Natural killer cell (primary cell): Measurements from ENCODE around the gene PROK1. TPM values are rescaled to one million over a fixed set of nuclear protein-coding genes. Genes with fewer than 3 reads are reported as not detected.

Experiments used
- ATAC-seq, 3 donors: fragments of 150-1000 bp in 2 of 3; fragments of 200-7000 bp in 1 of 3; cut with Tn5 transposase; 1 replicate in 1 of 3; 2 replicates in 2 of 3; pipeline ENCODE4 v1.10.0; 2021; ENCODE audit warnings: mild to moderate bottlenecking in 2 of 3, moderate library complexity in 2 of 3
- DNase-seq, 2 donors: peaks; one replicate each; pipeline versions ENCODE4 v3.0.0 to v3.0.0-alpha.2; 2013 to 2021; ENCODE audit warnings: mixed read lengths in 1 of 2
- H3K27ac ChIP-seq: one replicate; pipeline ENCODE4 v1.5.1; 2013; ENCODE audit warnings: mild to moderate bottlenecking, low read length
- H3K27me3 ChIP-seq: one replicate; pipeline ENCODE4 v1.6.1; 2013; ENCODE audit warnings: low read length; ENCODE audit not compliant: control insufficient read depth, insufficient read depth
- H3K36me3 ChIP-seq: one replicate; pipeline ENCODE4 v1.6.1; 2013; ENCODE audit warnings: low read length; ENCODE audit not compliant: control insufficient read depth, insufficient read depth
- H3K4me1 ChIP-seq: one replicate; pipeline ENCODE4 v1.6.1; 2013; ENCODE audit warnings: low read length; ENCODE audit not compliant: control insufficient read depth, insufficient read depth
- H3K4me3 ChIP-seq: one replicate; pipeline ENCODE4 v1.5.1; 2013; ENCODE audit warnings: low read length
- H3K9me3 ChIP-seq: one replicate; pipeline ENCODE4 v1.6.1; 2013; ENCODE audit warnings: low read length; ENCODE audit not compliant: control insufficient read depth, insufficient read depth
- H3K27ac Mint-ChIP-seq, 2 donors: one replicate each; pipeline ENCODE4 v1.8.0; 2022; ENCODE audit warnings: mild to moderate bottlenecking in 2 of 2, mixed read lengths in 2 of 2, moderate library complexity in 1 of 2
- H3K27me3 Mint-ChIP-seq, 2 donors: one replicate each; pipeline ENCODE4 v1.8.0; 2022; ENCODE audit warnings: low read depth in 2 of 2, mixed read lengths in 2 of 2
- H3K36me3 Mint-ChIP-seq: one replicate; pipeline ENCODE4 v1.8.0; 2022; ENCODE audit warnings: mixed read lengths
- H3K4me1 Mint-ChIP-seq, 2 donors: one replicate each; pipeline ENCODE4 v1.8.0; 2022; ENCODE audit warnings: mixed read lengths in 2 of 2
- H3K4me3 Mint-ChIP-seq: one replicate; pipeline ENCODE4 v1.8.0; 2022; ENCODE audit warnings: mild to moderate bottlenecking, moderate library complexity, mixed read lengths
- H3K9me3 Mint-ChIP-seq, 2 donors: one replicate each; pipeline ENCODE4 v1.8.0; 2022; ENCODE audit warnings: mixed read lengths in 2 of 2
- WGBS: methylation state at CpG from one replicate; pipeline ENCODE4 v1.1.7; 2013; ENCODE audit warnings: missing lambda C conversion rate; ENCODE audit not compliant: insufficient coverage; 5-methylcytosine and 5-hydroxymethylcytosine counted together
- intact Hi-C: fragments of 100-400 bp; cut with micrococcal nuclease; formaldehyde crosslinking; loops from one replicate; pipeline ENCODE4 v1.14.2; 2022
- total RNA-seq, 4 donors: library from RNA; stranded (reverse); fragments of 120-200 nt in 1 of 4; gene quantifications; one replicate each; pipeline versions ENCODE4 v1.2.3 to v1.2.4, GENCODE V29; 2013 to 2022
- TF ChIP-seq, protein P1 (sequence below): fragments of 200-600 bp; IDR thresholded peaks from one replicate; pipeline ENCODE4 v1.8.0; 2022; ENCODE audit warnings: antibody characterized with exemption

PROK1 gene
- total RNA-seq, 3 donors from 2014 or later (not counting 1 experiment from before 2014, with no cell fraction given): not detected

DNA sequence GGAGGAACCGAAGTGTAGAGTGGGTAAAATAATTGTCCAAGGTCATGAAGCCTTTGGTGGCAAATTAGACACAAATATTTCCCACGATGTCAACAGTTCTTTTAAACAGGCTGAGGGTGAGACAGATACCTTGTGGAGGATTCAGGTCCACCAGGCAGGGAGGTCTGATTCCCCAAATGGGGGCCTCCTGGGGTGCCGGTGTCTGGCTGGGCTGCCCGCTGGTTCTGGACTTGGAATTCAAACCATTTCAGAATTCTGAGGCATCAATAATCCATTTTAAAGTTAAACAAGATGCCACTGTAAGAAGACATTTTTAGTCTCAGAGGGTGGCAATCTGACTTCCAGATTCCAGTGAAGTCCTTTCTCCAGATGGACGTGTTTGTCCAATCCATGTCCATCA is 52.5 kb downstream of the PROK1 start:
- Mint-ChIP-seq H3K27ac (no peak overlapping the region), H3K36me3 (no peaks in the 10 kb centered on the region), H3K27me3 (peaks cover 9 to 14% of the 10 kb centered on the region in 2 donors), H3K9me3 (no peaks in the 10 kb centered on the region), H3K4me3 (no peak overlapping the region), H3K4me1 (no peaks in the 10 kb centered on the region)
- no peak for ATAC-seq
- no peak overlapping the region for H3K27ac ChIP-seq
- no peaks in the 10 kb centered on the region for H3K4me1 ChIP-seq
- 90% methylated on average over 5 of the region's 5 CpGs for WGBS
- H3K36me3 ChIP-seq: no peaks in the 10 kb centered on the region
- no peak overlapping the region for H3K4me3 ChIP-seq
- intact Hi-C loops: no loop called here
- TF ChIP-seq, protein P1, sequence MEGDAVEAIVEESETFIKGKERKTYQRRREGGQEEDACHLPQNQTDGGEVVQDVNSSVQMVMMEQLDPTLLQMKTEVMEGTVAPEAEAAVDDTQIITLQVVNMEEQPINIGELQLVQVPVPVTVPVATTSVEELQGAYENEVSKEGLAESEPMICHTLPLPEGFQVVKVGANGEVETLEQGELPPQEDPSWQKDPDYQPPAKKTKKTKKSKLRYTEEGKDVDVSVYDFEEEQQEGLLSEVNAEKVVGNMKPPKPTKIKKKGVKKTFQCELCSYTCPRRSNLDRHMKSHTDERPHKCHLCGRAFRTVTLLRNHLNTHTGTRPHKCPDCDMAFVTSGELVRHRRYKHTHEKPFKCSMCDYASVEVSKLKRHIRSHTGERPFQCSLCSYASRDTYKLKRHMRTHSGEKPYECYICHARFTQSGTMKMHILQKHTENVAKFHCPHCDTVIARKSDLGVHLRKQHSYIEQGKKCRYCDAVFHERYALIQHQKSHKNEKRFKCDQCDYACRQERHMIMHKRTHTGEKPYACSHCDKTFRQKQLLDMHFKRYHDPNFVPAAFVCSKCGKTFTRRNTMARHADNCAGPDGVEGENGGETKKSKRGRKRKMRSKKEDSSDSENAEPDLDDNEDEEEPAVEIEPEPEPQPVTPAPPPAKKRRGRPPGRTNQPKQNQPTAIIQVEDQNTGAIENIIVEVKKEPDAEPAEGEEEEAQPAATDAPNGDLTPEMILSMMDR: no peak
- no peaks in the 10 kb centered on the region for H3K27me3 ChIP-seq
- DNase-seq: no peak
- no peaks in the 10 kb centered on the region for H3K9me3 ChIP-seq

DNA sequence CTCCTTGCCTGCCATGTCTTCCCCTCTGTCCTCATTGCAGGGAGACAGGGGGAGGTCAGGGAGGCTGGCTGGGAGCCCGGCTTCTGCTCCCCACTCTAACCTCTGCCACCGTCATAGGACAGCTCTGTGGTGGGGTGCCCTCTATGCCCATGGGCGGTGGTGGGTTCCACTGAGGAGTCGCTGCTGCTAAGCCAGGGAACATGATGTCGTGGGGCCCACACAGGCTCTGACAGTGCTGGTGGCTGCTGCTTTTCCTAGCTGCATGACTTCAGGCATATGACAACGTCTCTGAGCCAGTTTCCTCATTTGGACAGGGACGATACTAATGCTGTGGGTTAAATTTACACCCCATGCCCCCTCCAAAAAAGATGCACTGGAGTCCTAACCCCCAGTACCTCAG is 53.3 kb downstream of the PROK1 start:
- H3K36me3 ChIP-seq: no peaks in the 10 kb centered on the region
- no peaks in the 10 kb centered on the region for H3K4me1 ChIP-seq
- Mint-ChIP-seq H3K27me3 (peaks cover 9 to 14% of the 10 kb centered on the region in 2 donors), H3K4me1 (no peaks in the 10 kb centered on the region), H3K27ac (no peak overlapping the region), H3K9me3 (no peaks in the 10 kb centered on the region), H3K36me3 (no peaks in the 10 kb centered on the region), H3K4me3 (no peak overlapping the region)
- H3K4me3 ChIP-seq: no peak overlapping the region
- no peaks in the 10 kb centered on the region for H3K27me3 ChIP-seq
- no peaks in the 10 kb centered on the region for H3K9me3 ChIP-seq
- DNase-seq (no peak), ATAC-seq (no peak)
- 85% methylated on average over 7 of the region's 7 CpGs for WGBS
- TF ChIP-seq, protein P1: no peak
- no peak overlapping the region for H3K27ac ChIP-seq
- intact Hi-C loops: no loop called here

DNA sequence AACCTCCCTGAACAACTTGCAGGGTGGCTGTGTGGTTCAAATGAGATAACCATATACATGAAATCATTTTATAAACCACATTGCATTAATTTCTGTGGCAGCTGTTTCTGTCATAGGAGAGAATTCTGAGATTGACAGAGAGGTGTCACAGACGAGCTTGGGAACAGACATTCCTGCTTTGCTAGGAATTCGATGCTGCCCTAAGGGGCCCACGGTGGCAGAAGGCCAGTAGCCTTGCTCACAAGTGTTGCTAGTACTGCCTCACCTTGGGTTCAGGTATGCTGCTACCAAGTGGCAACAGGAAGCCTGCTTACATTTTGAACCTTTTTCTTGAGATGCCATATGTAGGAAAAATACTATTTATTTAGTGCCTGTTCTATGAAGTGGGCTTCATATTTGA is 54.6 kb downstream of the PROK1 start:
- TF ChIP-seq, protein P1: no peak
- Mint-ChIP-seq H3K4me3 (no peak overlapping the region), H3K27me3 (peaks cover 9 to 14% of the 10 kb centered on the region in 2 donors)

DNA sequence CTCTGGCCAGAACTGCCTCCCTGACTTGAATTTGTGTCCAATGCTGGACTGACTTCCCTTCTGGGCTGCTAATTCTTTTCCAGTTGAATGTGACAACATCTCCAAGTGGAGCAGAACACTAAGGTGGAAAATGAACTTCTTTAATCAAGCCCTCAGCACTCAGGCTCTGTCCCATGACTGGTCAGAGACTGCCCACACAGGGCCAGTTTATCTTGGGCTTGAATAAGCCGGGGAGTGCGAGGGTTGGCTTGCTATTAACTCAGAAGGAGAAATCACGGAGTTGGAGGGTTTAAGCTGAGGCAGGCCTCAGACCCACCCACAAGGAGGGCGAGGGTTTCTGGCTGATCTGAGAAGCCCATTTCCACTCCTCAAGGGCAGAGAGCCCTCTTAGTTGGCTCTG is 55.6 kb downstream of the PROK1 start:
- TF ChIP-seq, protein P1: no peak
- H3K27me3 ChIP-seq: no peaks in the 10 kb centered on the region
- no peak for DNase-seq
- no peak overlapping the region for H3K27ac ChIP-seq
- 83% methylated on average over 4 of the region's 4 CpGs for WGBS
- no peaks in the 10 kb centered on the region for H3K36me3 ChIP-seq
- Mint-ChIP-seq H3K27me3 (peaks cover 9 to 14% of the 10 kb centered on the region in 2 donors), H3K36me3 (no peaks in the 10 kb centered on the region), H3K4me3 (no peak overlapping the region), H3K27ac (no peak overlapping the region), H3K4me1 (no peaks in the 10 kb centered on the region), H3K9me3 (no peaks in the 10 kb centered on the region)
- intact Hi-C loops: no loop called here
- H3K9me3 ChIP-seq: no peaks in the 10 kb centered on the region
- H3K4me1 ChIP-seq: no peaks in the 10 kb centered on the region
- no peak overlapping the region for H3K4me3 ChIP-seq
- ATAC-seq: no peak

More for the DNA sequence above, 54.6 kb downstream of the PROK1 start:
- H3K4me1 ChIP-seq: no peaks in the 10 kb centered on the region
- Mint-ChIP-seq H3K9me3 (no peaks in the 10 kb centered on the region), H3K4me1 (no peaks in the 10 kb centered on the region), H3K27ac (no peak overlapping the region), H3K36me3 (no peaks in the 10 kb centered on the region)
- WGBS: 69% methylated on average over 3 of the region's 3 CpGs
- no peaks in the 10 kb centered on the region for H3K9me3 ChIP-seq
- ATAC-seq (no peak), DNase-seq (no peak)
- H3K27ac ChIP-seq: no peak overlapping the region
- H3K27me3 ChIP-seq: no peaks in the 10 kb centered on the region
- intact Hi-C loops: no loop called here
- H3K4me3 ChIP-seq: no peak overlapping the region
- no peaks in the 10 kb centered on the region for H3K36me3 ChIP-seq
